Caco-2 (cell line): ENCODE measurements around the gene ZBTB16. TPM values are rescaled to one million over a fixed set of nuclear protein-coding genes. Genes with fewer than 3 reads are reported as not detected.

Experiments used
- BruUV-seq: library from RNA; stranded (reverse); fragments of 400-500 nt; replicated peaks from 2 replicates; lab custom pipeline; 2021; lab: Mats Ljungman, UMichigan
- CTCF ChIA-PET: fragments of 300-600 bp; sonication (Branson Sonifier 250); formaldehyde crosslinking; loops from one replicate; lab custom pipeline; 2022; ENCODE audit warnings: antibody characterized with exemption; lab: Charles Lee
- POLR2A ChIA-PET: fragments of 300-600 bp; sonication (Branson Sonifier 250); formaldehyde crosslinking; loops from one replicate; lab custom pipeline; 2022; ENCODE audit warnings: antibody characterized with exemption; lab: Charles Lee
- DNase-seq, 2 experiments: peaks; one replicate each; pipeline versions ENCODE4 v3.0.0 to v3.0.0-alpha.2; 2020 to 2022
- H3K27me3 ChIP-seq: replicated peaks from 2 replicates; pipeline ENCODE4 v1.6.0; 2011; ENCODE audit warnings: low read length; ENCODE audit not compliant: control insufficient read depth, insufficient read depth
- H3K36me3 ChIP-seq: 2 replicates; pipeline ENCODE4 v1.5.1; 2011; ENCODE audit warnings: low read length; ENCODE audit not compliant: control insufficient read depth, insufficient read depth
- H3K4me1 ChIP-seq: fragments of 250-450 bp; sonication (Bioruptor Pico); 2 replicates; pipeline ENCODE4 v1.5.1; 2020; ENCODE audit warnings: mild to moderate bottlenecking
- H3K4me3 ChIP-seq: 2 replicates; pipeline ENCODE4 v1.5.1; 2011; ENCODE audit warnings: low read depth, mild to moderate bottlenecking, control low read depth, low read length
- H3K9me3 ChIP-seq: fragments of 250-450 bp; sonication (Bioruptor Pico); 2 replicates; pipeline ENCODE4 v1.5.1; 2020; ENCODE audit warnings: mild to moderate bottlenecking, moderate library complexity
- H3K27ac Mint-ChIP-seq: one replicate; pipeline ENCODE4 v1.8.0; 2022; ENCODE audit warnings: mixed read lengths; ENCODE audit not compliant: unreplicated experiment
- H3K27me3 Mint-ChIP-seq: one replicate; pipeline ENCODE4 v1.8.0; 2022; ENCODE audit warnings: mixed read lengths; ENCODE audit not compliant: insufficient read depth, unreplicated experiment
- H3K36me3 Mint-ChIP-seq: one replicate; pipeline ENCODE4 v1.8.0; 2022; ENCODE audit warnings: mild to moderate bottlenecking, mixed read lengths; ENCODE audit not compliant: insufficient read depth, unreplicated experiment
- H3K4me1 Mint-ChIP-seq: one replicate; pipeline ENCODE4 v1.8.0; 2022; ENCODE audit warnings: low read depth, mixed read lengths; ENCODE audit not compliant: unreplicated experiment
- H3K4me3 Mint-ChIP-seq: one replicate; pipeline ENCODE4 v1.8.0; 2022; ENCODE audit warnings: mild to moderate bottlenecking, moderate library complexity, mixed read lengths; ENCODE audit not compliant: unreplicated experiment
- H3K9me3 Mint-ChIP-seq: one replicate; pipeline ENCODE4 v1.8.0; 2022; ENCODE audit warnings: mixed read lengths; ENCODE audit not compliant: unreplicated experiment
- intact Hi-C: fragments of 100-400 bp; cut with micrococcal nuclease; formaldehyde crosslinking; loops from one replicate; pipeline ENCODE4 v1.10.0; 2022; ENCODE audit not compliant: unreplicated experiment
- total RNA-seq: library from RNA; stranded (reverse); gene quantifications from 2 replicates; pipeline ENCODE4 v1.2.3, GENCODE V29; 2022
- TF ChIP-seq, protein P1 (sequence below), 2 experiments: fragments of 200-600 bp in 1 of 2; IDR thresholded peaks; 1 replicate in 1 of 2; 2 replicates in 1 of 2; pipeline versions ENCODE4 v1.5.1 to v1.8.0; 2011 to 2022; ENCODE audit warnings: antibody characterized with exemption in 1 of 2, control low read depth in 1 of 2, inconsistent platforms in 1 of 2, low read depth in 1 of 2, low read length in 1 of 2, mild to moderate bottlenecking in 1 of 2, moderate library complexity in 1 of 2; ENCODE audit not compliant: insufficient read depth in 1 of 2, severe bottlenecking in 1 of 2, unreplicated experiment in 1 of 2

Gene ZBTB16
- total RNA-seq, 1 experiment from 2014 or later: 12.7 TPM

DNA sequence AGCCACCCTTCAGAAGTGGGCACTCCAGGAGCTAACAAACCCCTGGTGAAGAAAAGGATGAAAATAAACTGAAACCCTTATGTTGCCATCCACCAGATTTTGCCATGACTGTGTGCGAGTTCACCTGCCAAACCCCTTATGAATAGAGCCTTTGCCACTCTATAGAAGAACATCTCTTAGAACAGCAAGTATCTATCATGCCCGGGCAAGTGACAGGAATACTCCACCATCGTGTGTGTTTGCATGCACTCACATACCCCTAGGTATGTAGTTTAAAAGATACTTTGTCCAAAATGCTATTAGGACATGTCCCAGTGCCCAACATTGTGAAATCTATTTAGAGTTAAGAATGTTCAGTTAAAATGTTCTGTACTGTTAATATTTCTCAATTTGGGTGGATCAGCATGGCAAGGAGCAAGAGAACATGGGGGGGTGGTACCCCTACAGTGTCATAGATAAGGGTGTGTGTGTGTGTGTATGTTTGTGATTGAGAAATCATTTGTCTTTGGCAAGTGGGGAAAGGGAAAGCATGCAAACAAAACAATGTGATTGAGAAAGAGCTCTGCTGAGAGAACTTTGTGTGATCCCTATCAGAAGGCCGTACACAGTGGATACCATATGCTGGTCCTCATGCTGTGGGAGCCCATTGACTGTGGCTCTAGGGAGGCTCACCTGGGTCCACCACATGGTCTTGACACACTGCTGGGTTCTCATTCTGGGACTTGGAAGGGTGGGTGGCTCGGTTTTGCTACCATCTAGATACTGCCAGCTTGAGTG, 94.9 kb downstream of the ZBTB16 start:
- ChIA-PET POLR2A (no interaction called here), CTCF (interaction anchor here (1.4 kb wide), 1 partner anchor 119 kb away, joined by 6 read pairs; no protein-coding TSS in a partner anchor)
- no peaks in the 10 kb centered on the region for H3K36me3 Mint-ChIP-seq
- TF ChIP-seq, protein P1, sequence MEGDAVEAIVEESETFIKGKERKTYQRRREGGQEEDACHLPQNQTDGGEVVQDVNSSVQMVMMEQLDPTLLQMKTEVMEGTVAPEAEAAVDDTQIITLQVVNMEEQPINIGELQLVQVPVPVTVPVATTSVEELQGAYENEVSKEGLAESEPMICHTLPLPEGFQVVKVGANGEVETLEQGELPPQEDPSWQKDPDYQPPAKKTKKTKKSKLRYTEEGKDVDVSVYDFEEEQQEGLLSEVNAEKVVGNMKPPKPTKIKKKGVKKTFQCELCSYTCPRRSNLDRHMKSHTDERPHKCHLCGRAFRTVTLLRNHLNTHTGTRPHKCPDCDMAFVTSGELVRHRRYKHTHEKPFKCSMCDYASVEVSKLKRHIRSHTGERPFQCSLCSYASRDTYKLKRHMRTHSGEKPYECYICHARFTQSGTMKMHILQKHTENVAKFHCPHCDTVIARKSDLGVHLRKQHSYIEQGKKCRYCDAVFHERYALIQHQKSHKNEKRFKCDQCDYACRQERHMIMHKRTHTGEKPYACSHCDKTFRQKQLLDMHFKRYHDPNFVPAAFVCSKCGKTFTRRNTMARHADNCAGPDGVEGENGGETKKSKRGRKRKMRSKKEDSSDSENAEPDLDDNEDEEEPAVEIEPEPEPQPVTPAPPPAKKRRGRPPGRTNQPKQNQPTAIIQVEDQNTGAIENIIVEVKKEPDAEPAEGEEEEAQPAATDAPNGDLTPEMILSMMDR (IDR thresholded peaks at IDR 0.05; ENCODE audit: insufficient read depth in 1 of 2, low read depth in 1 of 2, low read length in 1 of 2, severe bottlenecking in 1 of 2, unreplicated experiment in 1 of 2): no peak
- Histone ChIP-seq H3K27me3 (no peaks in the 10 kb centered on the region), H3K36me3 (no peaks in the 10 kb centered on the region), H3K4me3 (no peak overlapping the region), H3K4me1 (no peaks in the 10 kb centered on the region), H3K9me3 (no peaks in the 10 kb centered on the region)
- no peaks in the 10 kb centered on the region for H3K9me3 Mint-ChIP-seq
- BruUV-seq: no TSS peak
- peaks cover 7% of the 10 kb centered on the region for H3K4me1 Mint-ChIP-seq
- no peaks in the 10 kb centered on the region for H3K27me3 Mint-ChIP-seq
- H3K27ac Mint-ChIP-seq: no peak overlapping the region
- intact Hi-C loops: no loop called here
- peak in 1 of 2 experiments; percentile 29 for DNase-seq
- H3K4me3 Mint-ChIP-seq: no peak overlapping the region

DNA sequence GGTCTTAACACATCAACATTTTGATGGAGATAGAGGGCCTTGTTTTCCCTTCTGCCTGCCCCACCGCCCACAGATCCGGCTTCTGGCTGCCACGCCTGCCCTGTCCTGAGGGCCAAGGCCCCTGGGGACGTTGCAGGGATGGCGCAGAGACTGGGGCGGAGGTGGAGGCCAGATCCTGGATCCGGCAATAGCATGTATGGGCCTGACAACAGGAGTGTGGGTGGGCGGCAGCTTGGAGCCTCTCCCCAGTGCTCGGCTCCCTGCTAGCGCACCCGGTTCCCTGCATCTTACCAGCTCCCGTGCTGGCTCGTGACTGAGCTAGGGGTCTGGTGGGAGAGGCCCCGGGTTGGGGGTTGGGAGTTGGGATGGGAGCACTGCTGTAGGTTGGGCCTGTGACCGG, 95.6 kb downstream of the ZBTB16 start:
- H3K9me3 ChIP-seq: no peaks in the 10 kb centered on the region
- ChIA-PET CTCF (interaction anchor here (0.6 to 1.4 kb wide), 2 partner anchors 48 to 119 kb away, joined by 4 to 6 read pairs; no protein-coding TSS in a partner anchor), POLR2A (no interaction called here)
- no peak overlapping the region for H3K4me3 ChIP-seq
- BruUV-seq: no TSS peak
- no peaks in the 10 kb centered on the region for H3K4me1 ChIP-seq
- H3K4me1 Mint-ChIP-seq: peaks cover 7% of the 10 kb centered on the region
- DNase-seq: no peak
- no peaks in the 10 kb centered on the region for H3K27me3 ChIP-seq
- no peaks in the 10 kb centered on the region for H3K27me3 Mint-ChIP-seq
- H3K36me3 ChIP-seq: no peaks in the 10 kb centered on the region
- no peak overlapping the region for H3K4me3 Mint-ChIP-seq
- H3K36me3 Mint-ChIP-seq: no peaks in the 10 kb centered on the region
- intact Hi-C loops: no loop called here
- no peak overlapping the region for H3K27ac Mint-ChIP-seq
- no peaks in the 10 kb centered on the region for H3K9me3 Mint-ChIP-seq
- TF ChIP-seq, protein P1 (IDR thresholded peaks at IDR 0.05; ENCODE audit: insufficient read depth in 1 of 2, low read depth in 1 of 2, low read length in 1 of 2, severe bottlenecking in 1 of 2, unreplicated experiment in 1 of 2): no peak

DNA sequence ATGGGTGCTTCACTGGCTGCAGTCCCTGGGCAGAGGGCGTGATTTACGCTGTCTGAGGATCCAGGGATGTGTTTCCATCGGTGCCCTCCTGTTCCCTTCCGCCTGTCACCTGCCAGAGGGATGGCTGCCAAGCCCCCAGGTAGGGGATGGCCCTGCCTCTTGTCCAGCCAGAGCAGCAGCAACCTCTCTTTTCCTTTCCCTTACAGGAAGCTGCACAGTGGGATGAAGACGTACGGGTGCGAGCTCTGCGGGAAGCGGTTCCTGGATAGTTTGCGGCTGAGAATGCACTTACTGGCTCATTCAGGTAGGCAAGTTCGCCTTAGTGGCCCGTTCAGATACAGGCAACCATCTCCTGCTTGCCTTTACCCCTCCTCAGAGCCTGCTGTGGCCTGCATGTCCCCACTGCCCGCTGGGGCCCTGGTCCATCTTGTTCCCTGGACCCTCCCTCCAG, 96.6 kb downstream of the ZBTB16 start:
- Mint-ChIP-seq H3K27ac (no peak overlapping the region), H3K9me3 (no peaks in the 10 kb centered on the region), H3K4me3 (no peak overlapping the region), H3K36me3 (no peaks in the 10 kb centered on the region), H3K4me1 (peaks cover 7% of the 10 kb centered on the region), H3K27me3 (no peaks in the 10 kb centered on the region)
- H3K4me1 ChIP-seq: no peaks in the 10 kb centered on the region
- TF ChIP-seq, protein P1 (IDR thresholded peaks at IDR 0.05; ENCODE audit: insufficient read depth in 1 of 2, low read depth in 1 of 2, low read length in 1 of 2, severe bottlenecking in 1 of 2, unreplicated experiment in 1 of 2): no peak
- no peak for DNase-seq
- H3K9me3 ChIP-seq: no peaks in the 10 kb centered on the region
- ChIA-PET POLR2A (no interaction called here), CTCF (no interaction called here)
- intact Hi-C loops: no loop called here
- BruUV-seq: no TSS peak
- no peaks in the 10 kb centered on the region for H3K36me3 ChIP-seq
- H3K27me3 ChIP-seq: no peaks in the 10 kb centered on the region
- no peak overlapping the region for H3K4me3 ChIP-seq
